HepG2 (cell line): ENCODE measurements around the gene ZNF48. TPM values are rescaled to one million over a fixed set of nuclear protein-coding genes. Genes with fewer than 3 reads are reported as not detected.

Experiments used
- ATAC-seq: fragments of 200-7000 bp; cut with Tn5 transposase; 3 replicates; pipeline ENCODE4 v1.9.1; 2020; ENCODE audit warnings: mild to moderate bottlenecking, moderate library complexity
- BruUV-seq: library from RNA; stranded (reverse); fragments of 400-500 nt; replicated peaks from 2 replicates; lab custom pipeline; 2021; lab: Mats Ljungman, UMichigan
- CTCF ChIA-PET: fragments of 300-600 bp; formaldehyde crosslinking; extraction: SDS; loops from one replicate; lab custom pipeline; 2021; ENCODE audit warnings: low total read pairs, inconsistent platforms, low intra/inter-chr PET ratio; lab: Yijun Ruan, JAX
- POLR2A ChIA-PET: fragments of 350-600 bp; sonication (Branson Sonifier 250); formaldehyde crosslinking; loops from one replicate; lab custom pipeline; 2020; ENCODE audit warnings: antibody characterized with exemption, inconsistent platforms; lab: Yijun Ruan, JAX
- DNase-seq: peaks from one replicate; pipeline ENCODE4 v3.0.0-alpha.2; 2015; ENCODE audit warnings: low spot score
- FAIRE-seq: peaks from 3 replicates; lab custom pipeline; 2011; peaks lifted over from hg19 to GRCh38; lab: Jason Lieb, UNC
- H2AFZ ChIP-seq: one replicate; pipeline ENCODE4 v1.6.1; 2011; ENCODE audit warnings: low read length, inconsistent platforms
- H3K27ac ChIP-seq: fragments of 300-600 bp; 3 replicates; pipeline ENCODE4 v1.8.0; 2011; ENCODE audit warnings: mixed run types, mild to moderate bottlenecking, mixed read lengths, low read length, inconsistent platforms; ENCODE audit not compliant: insufficient read depth; ENCODE audit errors: extremely low read length
- H3K27me3 ChIP-seq, 2 experiments: fragments of 200-600 bp in 1 of 2; 2 replicates in 1 of 2; 3 replicates in 1 of 2; pipeline versions ENCODE4 v1.6.0 to v1.8.0; 2011; ENCODE audit warnings: low read length in 2 of 2, mild to moderate bottlenecking in 2 of 2, moderate library complexity in 2 of 2, inconsistent platforms in 1 of 2; ENCODE audit not compliant: insufficient read depth in 2 of 2, control insufficient read depth in 1 of 2
- H3K36me3 ChIP-seq, 2 experiments: fragments of 200-600 bp in 1 of 2; replicated peaks in 1 of 2; 2 replicates in 1 of 2; 3 replicates in 1 of 2; pipeline versions ENCODE4 v1.5.1 to v1.8.0; 2011; ENCODE audit warnings: low read length in 2 of 2, inconsistent platforms in 1 of 2; ENCODE audit not compliant: insufficient read depth in 2 of 2, control insufficient read depth in 1 of 2
- H3K4me1 ChIP-seq: 2 replicates; pipeline ENCODE4 v1.5.1; 2012; ENCODE audit warnings: low read length, inconsistent platforms; ENCODE audit not compliant: insufficient read depth
- H3K4me2 ChIP-seq: 2 replicates; pipeline ENCODE4 v1.6.0; 2011; ENCODE audit warnings: low read depth, low read length, inconsistent platforms
- H3K4me3 ChIP-seq, 3 experiments: fragments of 200-600 bp in 1 of 3; sonication (generic), shearing (Covaris generic) in 1 of 3; replicated peaks in 1 of 3; 2 replicates each; pipeline ENCODE4 v1.5.1; 2011 to 2016; ENCODE audit warnings: low read length in 3 of 3, inconsistent platforms in 2 of 3, low read depth in 2 of 3, mild to moderate bottlenecking in 2 of 3, control low read depth in 1 of 3, mixed read lengths in 1 of 3; ENCODE audit not compliant: insufficient read depth in 1 of 3
- H3K79me2 ChIP-seq: one replicate; pipeline ENCODE4 v1.6.1; 2011; ENCODE audit warnings: low read length, inconsistent platforms; ENCODE audit not compliant: insufficient read depth
- H3K9ac ChIP-seq: 2 replicates; pipeline ENCODE4 v1.6.0; 2011; ENCODE audit warnings: mild to moderate bottlenecking, low read depth, low read length, inconsistent platforms; ENCODE audit not compliant: insufficient read depth
- H3K9me3 ChIP-seq: 2 replicates; pipeline ENCODE4 v1.5.1; 2012; ENCODE audit warnings: mild to moderate bottlenecking, low read length
- H4K20me1 ChIP-seq: 2 replicates; pipeline ENCODE4 v1.6.0; 2011; ENCODE audit warnings: inconsistent platforms, mild to moderate bottlenecking, low read length, moderate library complexity; ENCODE audit not compliant: insufficient read depth
- ARID2 ChIP-seq: sonication (generic); formaldehyde crosslinking; IDR thresholded peaks from 2 replicates; pipeline ENCODE4 v1.8.1; 2022; ENCODE audit warnings: mild to moderate bottlenecking, missing genetic modification reagents, borderline replicate concordance
- BCL6 ChIP-seq: IDR thresholded peaks from 2 replicates; pipeline ENCODE4 v1.6.1; 2016; ENCODE audit warnings: missing genetic modification reagents, missing compliant biosample characterization
- CCAR2 ChIP-seq: fragments of 200-400 bp; formaldehyde crosslinking; optimal IDR thresholded peaks from 2 replicates; pipeline ENCODE3; 2018; ENCODE audit warnings: low read depth, mild to moderate bottlenecking, low read length, moderate library complexity
- CREB1 ChIP-seq, 2 experiments: fragments of 450-650 bp in 1 of 2; IDR thresholded peaks; 2 replicates each; pipeline ENCODE4 v1.6.1; 2016 to 2017; ENCODE audit warnings: control low read depth in 1 of 2, mild to moderate bottlenecking in 1 of 2, missing compliant biosample characterization in 1 of 2, missing genetic modification characterization in 1 of 2
- ELF3 ChIP-seq: IDR thresholded peaks from 2 replicates; pipeline ENCODE4 v1.6.1; 2016; ENCODE audit warnings: missing genetic modification reagents, missing compliant biosample characterization
- GFI1 ChIP-seq: sonication (generic); formaldehyde crosslinking; IDR thresholded peaks from 2 replicates; pipeline ENCODE4 v1.5.0; 2020; ENCODE audit warnings: missing genetic modification reagents, mild to moderate bottlenecking, borderline replicate concordance
- IKZF4 ChIP-seq: sonication (generic); formaldehyde crosslinking; IDR thresholded peaks from 2 replicates; pipeline ENCODE4 v1.5.1; 2020; ENCODE audit warnings: borderline replicate concordance, mild to moderate bottlenecking, low read depth, missing genetic modification reagents; ENCODE audit errors: not compliant biosample characterization
- KDM3A ChIP-seq: IDR thresholded peaks from 2 replicates; pipeline ENCODE4 v1.6.1; 2018; ENCODE audit warnings: low read depth, missing compliant biosample characterization
- MED1 ChIP-seq: sonication (generic); formaldehyde crosslinking; IDR thresholded peaks from 2 replicates; pipeline ENCODE4 v1.4.0; 2020; ENCODE audit warnings: missing genetic modification reagents
- MIER2 ChIP-seq: IDR thresholded peaks from 2 replicates; pipeline ENCODE4 v1.6.1; 2016; ENCODE audit warnings: missing biosample characterization, missing genetic modification reagents
- NR2F6 ChIP-seq, 2 experiments: IDR thresholded peaks; 2 replicates each; pipeline ENCODE4 v1.6.1; 2016; ENCODE audit warnings: antibody characterized with exemption in 1 of 2, mild to moderate bottlenecking in 1 of 2
- SRSF9 ChIP-seq: fragments of 200-400 bp; formaldehyde crosslinking; IDR thresholded peaks from 2 replicates; pipeline ENCODE4 v1.6.1; 2018; ENCODE audit warnings: borderline replicate concordance, mild to moderate bottlenecking, low read depth, low read length; ENCODE audit not compliant: insufficient read depth, poor library complexity, severe bottlenecking
- ZBTB38 ChIP-seq: sonication (generic); formaldehyde crosslinking; IDR thresholded peaks from 2 replicates; pipeline ENCODE4 v1.5.1; 2020; ENCODE audit warnings: mild to moderate bottlenecking, missing genetic modification reagents
- ZNF180 ChIP-seq: sonication (generic); formaldehyde crosslinking; IDR thresholded peaks from 2 replicates; pipeline ENCODE4 v1.4.0; 2020; ENCODE audit warnings: low read depth, missing genetic modification reagents, borderline replicate concordance
- ZNF205 ChIP-seq: IDR thresholded peaks from 2 replicates; pipeline ENCODE4 v1.6.1; 2018; ENCODE audit warnings: missing biosample characterization, missing genetic modification reagents
- ZNF230 ChIP-seq: sonication (generic); formaldehyde crosslinking; IDR thresholded peaks from 2 replicates; pipeline ENCODE4 v1.4.0; 2020; ENCODE audit warnings: mild to moderate bottlenecking, missing genetic modification reagents
- ZNF558 ChIP-seq: sonication (generic); formaldehyde crosslinking; IDR thresholded peaks from 2 replicates; pipeline ENCODE4 v1.9.0; 2022; ENCODE audit warnings: mild to moderate bottlenecking, missing genetic modification reagents, borderline replicate concordance
- ZNF615 ChIP-seq: sonication (generic); formaldehyde crosslinking; IDR thresholded peaks from 2 replicates; pipeline ENCODE4 v1.5.0; 2020; ENCODE audit warnings: mild to moderate bottlenecking, missing genetic modification reagents, borderline replicate concordance
- ZSCAN9 ChIP-seq: IDR thresholded peaks from 2 replicates; pipeline ENCODE4 v1.6.1; 2016; ENCODE audit warnings: borderline replicate concordance
- WGBS: methylation state at CpG from one replicate; pipeline ENCODE4 v1.1.6; 2017; ENCODE audit warnings: low lambda C conversion rate; 5-methylcytosine and 5-hydroxymethylcytosine counted together
- in situ Hi-C: cut with HindIII; loops from 2 replicates; pipeline ENCODE4 v1.10.0; 2017; ENCODE audit warnings: low pct_unique_long_range_greater_than_20kb; ENCODE audit not compliant: extremely low pct_ligation_motif_present
- intact Hi-C: fragments of 100-400 bp; cut with micrococcal nuclease; formaldehyde crosslinking; loops from one replicate; pipeline ENCODE4 v1.10.0; 2022; ENCODE audit not compliant: unreplicated experiment
- polyA plus RNA-seq, 8 experiments: library from polyadenylated mRNA; depleted of rRNA in 3 of 8; stranded (reverse) in 7 of 8; unstranded in 1 of 8; fragments of >200 nt; fragmentation: Illumina TruSeq in 4 of 8; extraction: Trizol in 4 of 8; gene quantifications; 2 replicates each; pipeline versions ENCODE4 v1.2.1 to v1.2.3, GENCODE V29; 2011 to 2016; ENCODE audit warnings: low read depth in 4 of 8, missing spikeins in 1 of 8, mixed read lengths in 1 of 8; ENCODE audit not compliant: insufficient read depth in 1 of 8
- total RNA-seq, 5 experiments: library from RNA; depleted of rRNA; stranded (reverse); fragments of >200 nt; fragmentation: Illumina TruSeq; extraction: Trizol; gene quantifications; 2 replicates each; pipeline ENCODE4 v1.2.3, GENCODE V29; 2016; ENCODE audit warnings: low read depth in 1 of 5
- TF ChIP-seq, protein P1 (sequence below): sonication (generic); formaldehyde crosslinking; IDR thresholded peaks from 2 replicates; pipeline ENCODE4 v1.8.1; 2023; ENCODE audit warnings: mild to moderate bottlenecking, moderate library complexity, missing genetic modification reagents
- TF ChIP-seq, protein P2 (sequence below): IDR thresholded peaks from 2 replicates; pipeline ENCODE4 v1.6.1; 2016
- TF ChIP-seq, protein P3 (sequence below): IDR thresholded peaks from 2 replicates; pipeline ENCODE4 v1.6.1; 2016; ENCODE audit warnings: low read depth

ZNF48 gene
- total and polyA plus RNA-seq, 2 of the 13 experiments (the other 11 are each of a cell fraction or from before 2014, with no cell fraction given) = 9.9 to 12.3 TPM

DNA sequence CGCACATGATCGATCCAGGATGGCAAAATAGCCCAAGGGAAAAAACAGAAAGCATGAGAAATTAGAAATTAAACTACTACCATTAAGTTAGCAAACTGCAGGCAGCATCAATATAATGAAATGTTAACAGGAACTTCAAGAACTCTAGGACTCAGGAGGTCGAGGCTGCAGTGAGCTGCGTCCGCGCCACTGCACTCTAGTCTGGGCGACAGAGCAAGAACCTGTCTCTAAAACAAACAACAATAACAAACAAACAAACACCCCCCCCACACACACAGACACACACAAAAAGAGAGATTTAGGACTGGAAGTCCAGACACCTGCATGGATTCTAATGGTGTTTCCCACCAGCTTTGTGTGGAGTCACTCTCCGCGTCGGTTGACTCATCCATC, 51.0 kb downstream of the ZNF48 start:
- peak overlapping the region; percentile 96 for H3K9ac ChIP-seq
- POLR2A ChIA-PET = interaction anchor here (0.6 to 4.6 kb wide), 7 partner anchors 9 to 122 kb away, joined by 3 to 29 read pairs (median 11); partner anchors contain the start of genes DCTPP1 and ZNF747
- intact Hi-C loops = no loop called here
- ATAC-seq (no peak), FAIRE-seq (peak; percentile 28), DNase-seq (no peak)
- no peaks in the 10 kb centered on the region; a peak in 1 of 5 replicates for H3K27me3 ChIP-seq
- CTCF ChIA-PET = interaction anchor here (1.6 kb wide), 1 partner anchor 16 kb away, joined by 4 read pairs; the partner anchor contains the start of gene DCTPP1
- peaks cover 24% of the 10 kb centered on the region for H4K20me1 ChIP-seq
- peak overlapping the region; percentile 86 to 92 (median 91) for H3K4me3 ChIP-seq
- in situ Hi-C loops = no loop called here
- H3K9me3 ChIP-seq = no peaks in the 10 kb centered on the region
- BruUV-seq = TSS peak; percentile 88
- H3K36me3 ChIP-seq = no peaks in the 10 kb centered on the region; a peak in 2 of 5 replicates
- WGBS = 70% methylated on average over 10 of the region's 10 CpGs
- peaks cover 27% of the 10 kb centered on the region for H3K79me2 ChIP-seq
- peak overlapping the region; percentile 87 for H3K4me2 ChIP-seq
- peaks cover 94% of the 10 kb centered on the region for H3K4me1 ChIP-seq
- H3K27ac ChIP-seq = peak overlapping the region; percentile 95
- H2AFZ ChIP-seq = no peak overlapping the region
- TF ChIP-seq BCL6 (CRISPR knock-in tag) (0 out of 2 replicates have a peak, but pooled peaks have one; percentile 1), MED1 (CRISPR knock-in tag) (0 out of 2 replicates have a peak, but pooled peaks have one; percentile 9), ZNF230 (CRISPR knock-in tag) (0 out of 2 replicates have a peak, but pooled peaks have one; percentile 4), ARID2 (0 out of 2 replicates have a peak, but pooled peaks have one; percentile 63), ZNF558 (CRISPR knock-in tag) (no peak), CREB1 (IDR thresholded peaks at IDR 0.05) (no peak), CREB1 (CRISPR knock-in tag; IDR thresholded peaks at IDR 0.05) (0 out of 2 replicates have a peak, but pooled peaks have one; percentile 53), CCAR2 (peak; percentile 13), NR2F6 (IDR thresholded peaks at IDR 0.05) (0 out of 2 replicates have a peak, but pooled peaks have one; percentile 9), NR2F6 (CRISPR knock-in tag; IDR thresholded peaks at IDR 0.05) (no peak), ZSCAN9 (0 out of 2 replicates have a peak, but pooled peaks have one; percentile 10), ZNF205 (CRISPR knock-in tag) (no peak), ZNF615 (0 out of 2 replicates have a peak, but pooled peaks have one; percentile 22), IKZF4 (CRISPR knock-in tag) (peak; percentile 21), SRSF9 (no peak), KDM3A (CRISPR knock-in tag) (no peak), ZBTB38 (CRISPR knock-in tag) (peak; percentile 58; the same call in 1 of the 2 replicates), ELF3 (CRISPR knock-in tag) (0 out of 2 replicates have a peak, but pooled peaks have one; percentile 1), ZNF180 (CRISPR knock-in tag) (0 out of 2 replicates have a peak, but pooled peaks have one; percentile 55), MIER2 (CRISPR knock-in tag) (no peak), GFI1 (CRISPR knock-in tag) (0 out of 2 replicates have a peak, but pooled peaks have one; percentile 43)
- TF ChIP-seq, protein P1, sequence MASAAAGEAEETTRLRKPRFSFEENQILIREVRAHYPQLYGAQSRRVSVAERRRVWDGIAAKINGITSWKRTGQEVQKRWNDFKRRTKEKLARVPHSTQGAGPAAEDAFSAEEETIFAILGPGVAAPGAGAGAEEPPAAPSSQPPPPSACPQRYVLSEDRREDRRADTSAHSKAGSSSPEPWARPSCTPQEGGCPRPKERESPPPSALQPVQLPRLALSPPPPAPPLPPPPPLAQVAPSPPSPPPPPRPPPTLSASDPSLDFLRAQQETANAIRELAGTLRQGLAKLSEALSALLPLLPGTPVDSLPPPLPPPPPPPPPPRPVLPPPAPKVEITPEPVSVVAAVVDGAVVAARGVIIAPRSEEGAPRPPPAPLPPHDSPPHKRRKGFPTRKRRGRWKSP (CRISPR knock-in tag) = no peak
- TF ChIP-seq, protein P2, sequence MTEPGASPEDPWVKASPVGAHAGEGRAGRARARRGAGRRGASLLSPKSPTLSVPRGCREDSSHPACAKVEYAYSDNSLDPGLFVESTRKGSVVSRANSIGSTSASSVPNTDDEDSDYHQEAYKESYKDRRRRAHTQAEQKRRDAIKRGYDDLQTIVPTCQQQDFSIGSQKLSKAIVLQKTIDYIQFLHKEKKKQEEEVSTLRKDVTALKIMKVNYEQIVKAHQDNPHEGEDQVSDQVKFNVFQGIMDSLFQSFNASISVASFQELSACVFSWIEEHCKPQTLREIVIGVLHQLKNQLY (CRISPR knock-in tag) = 0 out of 2 replicates have a peak, but pooled peaks have one; percentile 16
- TF ChIP-seq, protein P3, sequence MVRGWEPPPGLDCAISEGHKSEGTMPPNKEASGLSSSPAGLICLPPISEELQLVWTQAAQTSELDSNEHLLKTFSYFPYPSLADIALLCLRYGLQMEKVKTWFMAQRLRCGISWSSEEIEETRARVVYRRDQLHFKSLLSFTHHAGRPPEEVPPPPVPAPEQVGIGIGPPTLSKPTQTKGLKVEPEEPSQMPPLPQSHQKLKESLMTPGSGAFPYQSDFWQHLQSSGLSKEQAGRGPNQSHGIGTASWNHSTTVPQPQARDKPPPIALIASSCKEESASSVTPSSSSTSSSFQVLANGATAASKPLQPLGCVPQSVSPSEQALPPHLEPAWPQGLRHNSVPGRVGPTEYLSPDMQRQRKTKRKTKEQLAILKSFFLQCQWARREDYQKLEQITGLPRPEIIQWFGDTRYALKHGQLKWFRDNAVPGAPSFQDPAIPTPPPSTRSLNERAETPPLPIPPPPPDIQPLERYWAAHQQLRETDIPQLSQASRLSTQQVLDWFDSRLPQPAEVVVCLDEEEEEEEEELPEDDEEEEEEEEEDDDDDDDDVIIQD (CRISPR knock-in tag) = 0 out of 2 replicates have a peak, but pooled peaks have one; percentile 9
